ENCODE measurements around the gene SMCO4.

- no peak for TF ChIP-seq CTCF (IDR thresholded peaks at IDR 0.05)
- TF ChIP-seq POLR2A (IDR thresholded peaks at IDR 0.05), result no peak
Observed at GRCh38 chr11:93500759-93501158, 42.4 kb downstream of the SMCO4 start.

All from Peyer's patch (tissue), 4 donors.